Stimulated activated naive B cell treated with anti-CD40 and anti-IgM and Interleukin-4, amounts not matched to agents 10 μg/mL and 1 μg/mL and 100 μg/mL, for 72 hours (primary cell): Measurements from ENCODE around the gene NDUFS6.

Source experiments
- ATAC-seq, 2 donors: fragments of 150-1000 bp; cut with Tn5 transposase; replicated peaks; 2 replicates each; pipeline ENCODE4 v1.10.0; 2021; ENCODE audit warnings: moderate library complexity in 1 of 2
- DNase-seq: peaks from one replicate; pipeline ENCODE4 v3.0.0; 2021
- H3K27ac Mint-ChIP-seq: one replicate; pipeline ENCODE4 v1.8.0; 2022; ENCODE audit warnings: mild to moderate bottlenecking, mixed read lengths
- H3K27me3 Mint-ChIP-seq, 2 donors: one replicate each; pipeline ENCODE4 v1.8.0; 2022; ENCODE audit warnings: mixed read lengths in 2 of 2
- H3K36me3 Mint-ChIP-seq, 2 donors: one replicate each; pipeline ENCODE4 v1.8.0; 2022; ENCODE audit warnings: mixed read lengths in 2 of 2, mild to moderate bottlenecking in 1 of 2
- H3K4me1 Mint-ChIP-seq, 2 donors: one replicate each; pipeline ENCODE4 v1.8.0; 2022; ENCODE audit warnings: mixed read lengths in 2 of 2, mild to moderate bottlenecking in 1 of 2
- H3K4me3 Mint-ChIP-seq, 2 donors: one replicate each; pipeline ENCODE4 v1.8.0; 2022; ENCODE audit warnings: mild to moderate bottlenecking in 2 of 2, mixed read lengths in 2 of 2, moderate library complexity in 1 of 2
- H3K9me3 Mint-ChIP-seq, 2 donors: one replicate each; pipeline ENCODE4 v1.8.0; 2022; ENCODE audit warnings: mixed read lengths in 2 of 2, mild to moderate bottlenecking in 1 of 2

The NDUFS6 gene

GRCh38 chr5:1803192-1803591, 2.0 kb downstream of the NDUFS6 start:
- Mint-ChIP-seq H3K4me1 (peaks cover 34 to 52% of the 10 kb centered on the region in 2 donors), H3K27ac (peak overlapping the region; percentile 25), H3K27me3 (no peaks in the 10 kb centered on the region), H3K9me3 (no peaks in the 10 kb centered on the region), H3K4me3 (peak overlapping the region; percentile 52 to 61), H3K36me3 (peaks cover 47 to 52% of the 10 kb centered on the region in 2 donors)
- DNase-seq: no peak
- no peak for ATAC-seq

- H3K27me3 Mint-ChIP-seq: no peaks in the 10 kb centered on the region
- H3K9me3 Mint-ChIP-seq: no peaks in the 10 kb centered on the region
- H3K27ac Mint-ChIP-seq: no peak overlapping the region
- H3K36me3 Mint-ChIP-seq: peaks cover 45 to 54% of the 10 kb centered on the region in 2 donors
- DNase-seq (no peak), ATAC-seq (no peak)
- H3K4me3 Mint-ChIP-seq: no peak overlapping the region
- peaks cover 29 to 43% of the 10 kb centered on the region in 2 donors for H3K4me1 Mint-ChIP-seq
Observed at GRCh38 chr5:1804001-1804690, 2.9 kb downstream of the NDUFS6 start.

GRCh38 chr5:1805326-1805725, 4.1 kb downstream of the NDUFS6 start:
- peaks cover 29 to 38% of the 10 kb centered on the region in 2 donors for H3K4me1 Mint-ChIP-seq
- H3K4me3 Mint-ChIP-seq: no peak overlapping the region
- H3K36me3 Mint-ChIP-seq: peaks cover 45 to 55% of the 10 kb centered on the region in 2 donors

GRCh38 chr5:1805736-1806135, 4.5 kb downstream of the NDUFS6 start:
- Mint-ChIP-seq H3K4me1 (peaks cover 29 to 38% of the 10 kb centered on the region in 2 donors), H3K9me3 (no peaks in the 10 kb centered on the region), H3K27me3 (no peaks in the 10 kb centered on the region), H3K4me3 (no peak overlapping the region), H3K36me3 (peaks cover 45 to 56% of the 10 kb centered on the region in 2 donors), H3K27ac (no peak overlapping the region)
- DNase-seq: no peak
- ATAC-seq: no peak

More at GRCh38 chr5:1805326-1805725, 4.1 kb downstream of the NDUFS6 start:
- no peak for ATAC-seq
- Mint-ChIP-seq H3K9me3 (no peaks in the 10 kb centered on the region), H3K27me3 (no peaks in the 10 kb centered on the region), H3K27ac (no peak overlapping the region)
- no peak for DNase-seq

- H3K9me3 Mint-ChIP-seq: no peaks in the 10 kb centered on the region
- H3K27me3 Mint-ChIP-seq: no peaks in the 10 kb centered on the region
- ATAC-seq (no peak), DNase-seq (no peak)
- peaks cover 30 to 38% of the 10 kb centered on the region in 2 donors for H3K4me1 Mint-ChIP-seq
- H3K36me3 Mint-ChIP-seq: peaks cover 48 to 60% of the 10 kb centered on the region in 2 donors
- no peak overlapping the region for H3K4me3 Mint-ChIP-seq
- no peak overlapping the region for H3K27ac Mint-ChIP-seq
Observed at GRCh38 chr5:1806199-1806598, 5.0 kb downstream of the NDUFS6 start.

- Mint-ChIP-seq H3K27ac (no peak overlapping the region), H3K27me3 (no peaks in the 10 kb centered on the region), H3K4me1 (peaks cover 31 to 36% of the 10 kb centered on the region in 2 donors), H3K4me3 (no peak overlapping the region), H3K36me3 (peaks cover 50 to 67% of the 10 kb centered on the region in 2 donors), H3K9me3 (no peaks in the 10 kb centered on the region)
- no peak for DNase-seq
- no peak for ATAC-seq
Observed at GRCh38 chr5:1806974-1807373, 5.8 kb downstream of the NDUFS6 start.

GRCh38 chr5:1807451-1808185, 6.4 kb downstream of the NDUFS6 start:
- Mint-ChIP-seq H3K4me1 (peaks cover 31 to 32% of the 10 kb centered on the region in 2 donors), H3K9me3 (no peaks in the 10 kb centered on the region), H3K36me3 (peaks cover 51 to 72% of the 10 kb centered on the region in 2 donors), H3K27ac (peak overlapping the region; percentile 4), H3K27me3 (no peaks in the 10 kb centered on the region), H3K4me3 (no peak overlapping the region)
- DNase-seq (no peak), ATAC-seq (no peak)

GRCh38 chr5:1808439-1808838, 7.2 kb downstream of the NDUFS6 start:
- Mint-ChIP-seq H3K4me3 (no peak overlapping the region), H3K4me1 (peaks cover 24 to 25% of the 10 kb centered on the region in 2 donors), H3K9me3 (no peaks in the 10 kb centered on the region), H3K27me3 (no peaks in the 10 kb centered on the region), H3K36me3 (peaks cover 46 to 67% of the 10 kb centered on the region in 2 donors), H3K27ac (no peak overlapping the region)
- no peak for ATAC-seq
- DNase-seq: no peak

- Mint-ChIP-seq H3K27me3 (no peaks in the 10 kb centered on the region), H3K9me3 (no peaks in the 10 kb centered on the region), H3K4me1 (peaks cover 16 to 21% of the 10 kb centered on the region in 2 donors), H3K36me3 (peaks cover 42 to 67% of the 10 kb centered on the region in 2 donors), H3K4me3 (no peak overlapping the region), H3K27ac (no peak overlapping the region)
- DNase-seq: no peak
- no peak for ATAC-seq
Observed at GRCh38 chr5:1809416-1810035, 8.3 kb downstream of the NDUFS6 start.

- Mint-ChIP-seq H3K4me1 (peaks cover 16 to 21% of the 10 kb centered on the region in 2 donors), H3K36me3 (peaks cover 43 to 73% of the 10 kb centered on the region in 2 donors), H3K9me3 (no peaks in the 10 kb centered on the region), H3K27me3 (no peaks in the 10 kb centered on the region), H3K27ac (no peak overlapping the region), H3K4me3 (no peak overlapping the region)
- ATAC-seq (no peak), DNase-seq (no peak)
Observed at GRCh38 chr5:1810581-1811101, 9.4 kb downstream of the NDUFS6 start.

- no peaks in the 10 kb centered on the region for H3K27me3 Mint-ChIP-seq
- ATAC-seq (no peak), DNase-seq (no peak)
- peaks cover 56 to 81% of the 10 kb centered on the region in 2 donors for H3K36me3 Mint-ChIP-seq
- H3K9me3 Mint-ChIP-seq: no peaks in the 10 kb centered on the region
- peak overlapping the region; percentile 65 for H3K27ac Mint-ChIP-seq
- no peak overlapping the region for H3K4me3 Mint-ChIP-seq
- peaks cover 17 to 22% of the 10 kb centered on the region in 2 donors for H3K4me1 Mint-ChIP-seq
Observed at GRCh38 chr5:1814183-1815020, 13.2 kb downstream of the NDUFS6 start.

- Mint-ChIP-seq H3K27ac (no peak overlapping the region), H3K4me3 (no peak overlapping the region), H3K4me1 (peaks cover 20 to 27% of the 10 kb centered on the region in 2 donors), H3K9me3 (no peaks in the 10 kb centered on the region), H3K27me3 (no peaks in the 10 kb centered on the region), H3K36me3 (peaks cover 58 to 81% of the 10 kb centered on the region in 2 donors)
- no peak for DNase-seq
- ATAC-seq: no peak
Observed at GRCh38 chr5:1815071-1815786, 14.0 kb downstream of the NDUFS6 start.

- Mint-ChIP-seq H3K4me3 (no peak overlapping the region), H3K9me3 (no peaks in the 10 kb centered on the region), H3K27ac (no peak overlapping the region), H3K36me3 (peaks cover 62 to 85% of the 10 kb centered on the region in 2 donors), H3K27me3 (no peaks in the 10 kb centered on the region), H3K4me1 (peaks cover 16 to 27% of the 10 kb centered on the region in 2 donors)
- ATAC-seq (no peak), DNase-seq (no peak)
Observed at GRCh38 chr5:1815881-1816292, 14.7 kb downstream of the NDUFS6 start.
